ENCODE data around the gene ZNF346.

ZNF346 gene

GRCh38 chr5:177067503-177067902 is 45.0 kb downstream of the ZNF346 start:
- no peak overlapping the region for H3K4me3 ChIP-seq (ENCODE audit: low read length)
- TF ChIP-seq CTCF (conservative IDR thresholded peaks at IDR 0.05; ENCODE audit: low read depth, low read length): no peak
- no peak for DNase-seq (ENCODE audit: low read depth)

GRCh38 chr5:177070536-177071191 is 48.2 kb downstream of the ZNF346 start:
- no peak for DNase-seq (ENCODE audit: low read depth)
- no peak overlapping the region for H3K4me3 ChIP-seq (ENCODE audit: low read length)
- no peak for TF ChIP-seq CTCF (conservative IDR thresholded peaks at IDR 0.05; ENCODE audit: low read depth, low read length)

GRCh38 chr5:177071666-177072385 is 49.3 kb downstream of the ZNF346 start:
- peak; percentile 96 for TF ChIP-seq CTCF (conservative IDR thresholded peaks at IDR 0.05; ENCODE audit: low read depth, low read length)
- no peak overlapping the region for H3K4me3 ChIP-seq (ENCODE audit: low read length)
- DNase-seq (ENCODE audit: low read depth): peak; percentile 38

GRCh38 chr5:177077335-177077734 is 54.8 kb downstream of the ZNF346 start:
- TF ChIP-seq CTCF (conservative IDR thresholded peaks at IDR 0.05; ENCODE audit: low read depth, low read length): no peak
- no peak for DNase-seq (ENCODE audit: low read depth)
- H3K4me3 ChIP-seq (ENCODE audit: low read length): no peak overlapping the region

- H3K4me3 ChIP-seq (ENCODE audit: low read length): no peak overlapping the region
- no peak for DNase-seq (ENCODE audit: low read depth)
- no peak for TF ChIP-seq CTCF (conservative IDR thresholded peaks at IDR 0.05; ENCODE audit: low read depth, low read length)
Measured at GRCh38 chr5:177079606-177080005, 57.1 kb downstream of the ZNF346 start.

- TF ChIP-seq CTCF (conservative IDR thresholded peaks at IDR 0.05; ENCODE audit: low read depth, low read length): no peak
- no peak overlapping the region for H3K4me3 ChIP-seq (ENCODE audit: low read length)
- no peak for DNase-seq (ENCODE audit: low read depth)
Measured at GRCh38 chr5:177080265-177080664, 57.8 kb downstream of the ZNF346 start.

GRCh38 chr5:177081859-177082258 is 59.4 kb downstream of the ZNF346 start:
- TF ChIP-seq CTCF (conservative IDR thresholded peaks at IDR 0.05; ENCODE audit: low read depth, low read length): no peak
- no peak overlapping the region for H3K4me3 ChIP-seq (ENCODE audit: low read length)
- no peak for DNase-seq (ENCODE audit: low read depth)

All from retinal pigment epithelial cell (primary cell).